Measurements from ENCODE around the gene VWA7.

DNA sequence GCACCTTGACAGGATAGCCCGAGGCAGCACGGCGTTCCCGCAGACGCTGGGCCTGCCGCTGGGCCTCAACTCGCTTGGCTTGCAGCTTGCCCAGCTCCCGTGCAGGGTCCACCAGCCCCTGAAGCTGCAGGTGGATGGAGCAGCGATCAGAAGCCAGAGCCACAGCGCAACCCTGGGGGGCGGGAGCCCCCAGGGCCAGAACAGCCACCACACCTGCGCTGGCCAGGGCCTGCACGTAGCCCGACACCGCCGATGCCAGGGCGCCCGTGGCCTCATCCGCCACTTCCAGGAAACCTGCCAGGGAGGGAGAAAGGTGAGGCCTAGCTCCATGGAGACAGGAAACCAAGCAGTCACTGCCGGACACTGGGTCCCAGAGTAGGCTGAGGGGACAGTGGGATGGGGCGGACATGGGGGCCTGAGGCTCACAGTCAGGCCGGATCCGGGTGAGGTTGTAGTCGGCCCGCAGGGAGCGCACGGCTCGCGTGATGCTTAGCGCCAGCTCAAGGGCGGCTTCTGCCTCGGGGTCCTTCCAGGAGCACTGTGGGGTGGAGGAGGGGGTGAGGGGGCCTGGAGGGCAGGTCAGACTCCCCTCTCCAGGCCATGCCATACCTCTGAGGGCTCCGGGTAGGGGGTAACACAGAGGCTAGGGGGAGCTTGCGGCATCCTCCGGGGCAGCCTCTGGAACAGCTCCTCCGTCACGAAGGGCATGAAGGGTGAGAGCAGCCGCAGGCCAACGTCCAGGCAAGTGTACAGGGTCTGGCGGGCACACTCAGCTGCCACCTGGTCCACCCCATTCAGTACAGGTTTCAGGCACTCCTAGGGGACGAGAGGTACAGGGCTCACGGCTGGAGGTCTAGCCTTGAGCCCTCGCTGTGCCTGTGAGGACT is 2.1 kb upstream of the VWA7 start:
- TF ChIP-seq, protein P1, sequence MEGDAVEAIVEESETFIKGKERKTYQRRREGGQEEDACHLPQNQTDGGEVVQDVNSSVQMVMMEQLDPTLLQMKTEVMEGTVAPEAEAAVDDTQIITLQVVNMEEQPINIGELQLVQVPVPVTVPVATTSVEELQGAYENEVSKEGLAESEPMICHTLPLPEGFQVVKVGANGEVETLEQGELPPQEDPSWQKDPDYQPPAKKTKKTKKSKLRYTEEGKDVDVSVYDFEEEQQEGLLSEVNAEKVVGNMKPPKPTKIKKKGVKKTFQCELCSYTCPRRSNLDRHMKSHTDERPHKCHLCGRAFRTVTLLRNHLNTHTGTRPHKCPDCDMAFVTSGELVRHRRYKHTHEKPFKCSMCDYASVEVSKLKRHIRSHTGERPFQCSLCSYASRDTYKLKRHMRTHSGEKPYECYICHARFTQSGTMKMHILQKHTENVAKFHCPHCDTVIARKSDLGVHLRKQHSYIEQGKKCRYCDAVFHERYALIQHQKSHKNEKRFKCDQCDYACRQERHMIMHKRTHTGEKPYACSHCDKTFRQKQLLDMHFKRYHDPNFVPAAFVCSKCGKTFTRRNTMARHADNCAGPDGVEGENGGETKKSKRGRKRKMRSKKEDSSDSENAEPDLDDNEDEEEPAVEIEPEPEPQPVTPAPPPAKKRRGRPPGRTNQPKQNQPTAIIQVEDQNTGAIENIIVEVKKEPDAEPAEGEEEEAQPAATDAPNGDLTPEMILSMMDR (tag by site-specific recombination; IDR thresholded peaks at IDR 0.05) = no peak
- no peak for TF ChIP-seq ZNF610 (tag by site-specific recombination; IDR thresholded peaks at IDR 0.05; ENCODE audit: borderline replicate concordance)
- no peak for TF ChIP-seq ZNF670 (tag by site-specific recombination; IDR thresholded peaks at IDR 0.05; ENCODE audit: low read depth)
- TF ChIP-seq SALL2 (tag by site-specific recombination; IDR thresholded peaks at IDR 0.05; ENCODE audit: borderline replicate concordance) = no peak
- TF ChIP-seq ZNF433 (tag by site-specific recombination; IDR thresholded peaks at IDR 0.05; ENCODE audit: low read depth) = no peak
- no peak for TF ChIP-seq YY1 (tag by site-specific recombination; IDR thresholded peaks at IDR 0.05)
- TF ChIP-seq, protein P2, sequence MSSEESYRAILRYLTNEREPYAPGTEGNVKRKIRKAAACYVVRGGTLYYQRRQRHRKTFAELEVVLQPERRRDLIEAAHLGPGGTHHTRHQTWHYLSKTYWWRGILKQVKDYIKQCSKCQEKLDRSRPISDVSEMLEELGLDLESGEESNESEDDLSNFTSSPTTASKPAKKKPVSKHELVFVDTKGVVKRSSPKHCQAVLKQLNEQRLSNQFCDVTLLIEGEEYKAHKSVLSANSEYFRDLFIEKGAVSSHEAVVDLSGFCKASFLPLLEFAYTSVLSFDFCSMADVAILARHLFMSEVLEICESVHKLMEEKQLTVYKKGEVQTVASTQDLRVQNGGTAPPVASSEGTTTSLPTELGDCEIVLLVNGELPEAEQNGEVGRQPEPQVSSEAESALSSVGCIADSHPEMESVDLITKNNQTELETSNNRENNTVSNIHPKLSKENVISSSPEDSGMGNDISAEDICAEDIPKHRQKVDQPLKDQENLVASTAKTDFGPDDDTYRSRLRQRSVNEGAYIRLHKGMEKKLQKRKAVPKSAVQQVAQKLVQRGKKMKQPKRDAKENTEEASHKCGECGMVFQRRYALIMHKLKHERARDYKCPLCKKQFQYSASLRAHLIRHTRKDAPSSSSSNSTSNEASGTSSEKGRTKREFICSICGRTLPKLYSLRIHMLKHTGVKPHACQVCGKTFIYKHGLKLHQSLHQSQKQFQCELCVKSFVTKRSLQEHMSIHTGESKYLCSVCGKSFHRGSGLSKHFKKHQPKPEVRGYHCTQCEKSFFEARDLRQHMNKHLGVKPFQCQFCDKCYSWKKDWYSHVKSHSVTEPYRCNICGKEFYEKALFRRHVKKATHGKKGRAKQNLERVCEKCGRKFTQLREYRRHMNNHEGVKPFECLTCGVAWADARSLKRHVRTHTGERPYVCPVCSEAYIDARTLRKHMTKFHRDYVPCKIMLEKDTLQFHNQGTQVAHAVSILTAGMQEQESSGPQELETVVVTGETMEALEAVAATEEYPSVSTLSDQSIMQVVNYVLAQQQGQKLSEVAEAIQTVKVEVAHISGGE (tag by site-specific recombination; conservative IDR thresholded peaks at IDR 0.05; ENCODE audit: low read depth) = no peak
- no peak for TF ChIP-seq YY2 (tag by site-specific recombination; IDR thresholded peaks at IDR 0.05)
- no peak for TF ChIP-seq ZNF10 (tag by site-specific recombination; IDR thresholded peaks at IDR 0.05)
- TF ChIP-seq ZNF510 (tag by site-specific recombination; IDR thresholded peaks at IDR 0.05; ENCODE audit: insufficient replicate concordance) = no peak
